Measurements from ENCODE around the gene SCAND1.
A peak's percentile ranks its signal among the peaks of the same experiment; 100 is the strongest.
"Not testable (repeated sequence)": the region's sequence is repeated elsewhere in the genome, so short reads cannot be mapped to it uniquely, and the experiment has no call there.

SCAND1 gene

DNA sequence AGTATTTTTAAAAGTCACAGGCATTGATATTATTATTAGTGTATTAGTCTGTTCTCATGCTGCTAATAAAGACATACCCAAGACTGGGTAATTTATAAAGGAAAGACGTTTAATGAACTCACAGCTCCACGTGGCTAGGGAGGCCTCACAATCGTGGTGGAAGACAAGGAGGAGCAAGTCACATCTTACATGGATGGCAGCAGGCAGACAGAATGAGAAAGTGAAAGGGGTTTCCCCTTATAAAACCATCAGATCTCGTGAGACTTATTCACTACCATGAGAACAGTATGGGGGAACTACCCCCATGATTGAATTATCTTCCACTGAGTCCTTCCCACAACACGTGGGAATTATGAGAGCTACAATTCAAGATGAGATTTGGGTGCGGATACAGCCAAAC is 5.0 kb upstream of the SCAND1 start:
- DNase-seq = not testable (repeated sequence)

DNA sequence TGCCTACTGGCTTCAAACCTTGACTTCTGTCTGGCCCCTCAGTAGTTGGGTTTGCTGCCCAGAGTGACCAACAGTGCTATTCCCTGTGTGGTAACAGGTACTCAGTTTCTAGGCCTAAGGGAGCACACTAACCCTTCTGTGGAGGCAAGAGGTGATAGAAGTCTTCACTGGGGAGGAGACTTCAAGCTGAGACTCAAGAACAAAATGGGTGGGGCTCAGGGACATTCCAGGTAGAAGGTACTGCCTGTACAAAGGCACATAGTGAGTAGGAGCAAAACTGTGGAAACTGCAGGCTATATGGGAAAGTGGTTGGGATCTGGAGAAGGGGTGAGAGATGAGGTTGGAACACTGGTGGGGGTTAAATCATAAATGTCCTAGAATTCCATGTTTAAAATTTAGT is 2.3 kb upstream of the SCAND1 start:
- DNase-seq = no peak

DNA sequence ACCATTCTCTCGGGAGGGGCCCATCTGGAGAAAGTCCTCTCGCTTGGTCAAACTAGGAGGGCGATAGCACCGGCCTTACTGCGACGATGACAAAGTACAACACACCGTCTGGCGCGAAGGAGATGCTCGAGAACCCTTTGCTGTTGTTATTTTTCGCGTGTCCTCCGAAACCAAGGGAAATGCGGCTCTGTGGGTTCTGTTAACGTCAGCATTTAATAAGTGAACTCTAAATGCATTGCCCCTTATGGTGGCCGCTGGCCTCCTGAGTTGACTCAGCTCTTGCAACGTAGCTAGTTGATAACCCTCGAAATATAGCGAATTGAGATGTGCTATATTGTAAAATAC is 577 bp upstream of the SCAND1 start:
- no peak for DNase-seq

DNA sequence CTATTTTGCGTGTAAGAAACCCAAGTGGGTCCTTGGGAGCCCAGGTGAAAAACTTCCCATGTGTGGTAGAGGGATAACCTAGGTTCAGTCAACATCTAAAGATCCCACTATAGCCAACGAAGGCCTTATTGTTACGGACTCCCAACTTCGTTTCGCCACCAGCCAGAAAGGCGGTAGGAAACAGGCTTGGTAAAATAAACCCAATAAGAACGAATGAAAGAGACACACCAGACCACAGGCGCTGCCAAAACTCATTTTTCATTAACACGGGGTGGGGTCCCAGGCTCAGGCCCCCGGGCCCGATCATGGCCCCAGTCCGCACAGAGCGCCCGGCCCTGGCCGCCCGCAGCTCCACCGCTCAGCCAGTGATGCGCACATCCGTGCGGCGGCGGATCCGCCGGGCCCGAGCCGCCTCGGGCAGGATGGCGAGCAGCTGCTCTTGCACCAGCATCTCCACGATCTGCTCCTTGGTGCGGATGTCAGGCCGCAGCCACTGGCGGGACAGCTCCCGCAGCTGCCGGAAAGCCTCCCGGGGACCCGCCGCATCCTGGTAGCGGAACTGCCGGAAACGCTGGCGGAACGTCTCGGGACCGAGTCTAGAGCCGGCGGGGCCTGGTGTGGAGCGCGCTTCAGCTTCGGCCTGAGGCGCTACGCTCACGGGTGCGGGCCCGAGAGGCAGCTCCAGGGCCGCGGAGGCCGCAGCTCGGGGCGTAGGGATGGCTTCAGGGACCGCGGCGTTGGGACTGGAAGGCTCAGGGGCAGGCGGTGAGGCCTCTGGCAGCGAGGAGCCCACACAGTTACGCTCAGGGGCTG is 709 bp downstream of the SCAND1 start:
- DNase-seq = peak in 30 of 56 donors; percentile 20 to 78 (median 46)

DNA sequence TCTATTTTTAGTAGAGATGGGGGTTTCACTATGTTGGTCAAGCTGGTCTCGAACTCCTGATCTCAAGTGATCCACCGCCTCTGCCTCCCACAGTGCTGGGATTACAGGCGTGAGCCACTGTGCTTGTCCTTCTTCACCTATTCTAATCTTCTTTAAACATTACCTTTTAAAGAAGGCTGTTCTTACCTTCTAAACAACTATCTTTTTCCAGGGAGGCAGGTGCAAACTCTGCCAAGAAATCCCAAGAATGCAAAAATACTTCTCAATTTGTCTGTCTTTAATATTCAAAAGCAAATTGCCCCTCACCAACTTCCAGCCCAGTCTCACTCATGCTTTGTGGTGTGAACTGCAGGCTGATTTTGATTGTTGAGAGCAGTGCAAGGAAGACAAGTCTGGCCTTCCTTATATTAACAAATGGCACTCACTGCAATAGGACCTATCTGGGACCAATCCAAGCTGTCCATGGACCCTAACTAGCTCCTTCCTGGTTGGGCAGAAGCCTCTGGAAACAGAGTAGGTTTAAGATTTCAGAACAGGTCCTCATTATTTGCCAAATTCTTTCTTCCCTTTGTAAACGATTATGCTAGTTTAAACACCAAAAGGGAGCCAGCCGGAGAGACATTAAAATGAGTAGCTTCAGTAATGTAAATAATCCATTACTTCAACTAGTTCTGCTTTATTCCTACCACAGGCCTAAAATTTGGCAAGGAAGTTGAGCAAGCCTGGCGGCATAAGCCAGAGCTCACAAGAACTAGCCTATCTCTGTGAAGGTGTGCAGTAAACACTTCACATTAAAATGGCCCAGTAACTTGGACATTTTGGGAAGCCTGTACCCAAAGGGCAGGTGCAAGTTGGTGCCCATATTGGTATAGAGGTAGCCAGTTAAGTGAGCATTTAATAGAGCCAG is 1.6 kb downstream of the SCAND1 start:
- no peak for DNase-seq

DNA sequence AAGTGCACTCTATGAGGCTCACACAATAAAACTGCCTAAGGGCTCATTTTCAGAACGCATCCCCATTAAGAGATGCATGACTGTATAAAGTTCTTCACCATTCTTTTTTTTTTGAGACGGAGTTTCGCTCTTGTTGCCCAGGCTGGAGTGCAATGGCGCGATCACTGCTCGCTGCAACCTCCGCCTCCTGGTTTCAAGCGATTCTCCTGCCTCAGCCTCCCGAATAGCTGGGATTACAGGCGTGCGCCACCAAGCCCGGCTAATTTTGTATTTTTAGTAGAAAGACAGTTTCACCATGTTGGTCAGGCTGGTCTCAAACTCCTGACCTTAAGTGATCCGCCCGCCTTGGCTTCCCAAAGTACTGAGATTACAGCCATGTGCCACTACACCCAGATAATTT is 2.2 kb downstream of the SCAND1 start:
- not testable (repeated sequence) for DNase-seq

DNA sequence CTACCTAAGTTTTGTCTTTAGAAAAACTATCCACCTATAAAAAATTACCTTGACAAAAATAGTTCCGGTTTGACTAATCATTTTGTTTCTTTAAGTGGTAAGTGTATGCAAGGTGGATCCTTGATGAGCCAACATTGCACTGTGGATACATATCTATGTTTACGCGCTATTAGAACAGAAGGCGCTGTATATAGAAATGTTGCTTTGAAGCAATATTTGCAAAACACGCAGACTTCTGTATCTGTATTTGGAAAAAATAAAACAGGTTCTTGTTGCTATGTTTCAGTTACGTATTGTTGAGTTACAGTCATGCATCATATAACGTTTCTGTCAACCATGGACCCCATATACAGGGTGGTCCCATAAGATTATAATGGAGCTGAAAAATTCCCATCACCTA is 4.2 kb downstream of the SCAND1 start:
- DNase-seq = no peak

DNA sequence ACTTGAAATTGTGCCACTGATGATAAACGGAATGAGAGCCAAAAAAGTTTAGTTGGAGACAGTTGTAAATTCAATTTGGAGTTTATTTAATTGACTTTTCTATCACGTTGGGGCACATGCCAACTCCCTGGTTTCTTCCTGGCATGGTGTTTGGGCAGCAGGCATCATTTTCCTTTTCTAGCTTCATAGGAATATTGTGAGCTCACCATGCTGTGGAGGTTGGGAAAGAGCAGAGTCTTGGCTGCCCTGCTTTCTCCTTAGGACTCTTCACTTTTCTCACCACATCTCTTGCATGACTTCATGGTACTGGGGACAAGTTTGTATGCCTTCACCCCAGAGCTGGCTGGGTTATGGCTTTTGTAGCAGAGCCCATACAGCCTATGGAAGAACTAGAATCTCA is 6.4 kb downstream of the SCAND1 start:
- DNase-seq = no peak

DNA sequence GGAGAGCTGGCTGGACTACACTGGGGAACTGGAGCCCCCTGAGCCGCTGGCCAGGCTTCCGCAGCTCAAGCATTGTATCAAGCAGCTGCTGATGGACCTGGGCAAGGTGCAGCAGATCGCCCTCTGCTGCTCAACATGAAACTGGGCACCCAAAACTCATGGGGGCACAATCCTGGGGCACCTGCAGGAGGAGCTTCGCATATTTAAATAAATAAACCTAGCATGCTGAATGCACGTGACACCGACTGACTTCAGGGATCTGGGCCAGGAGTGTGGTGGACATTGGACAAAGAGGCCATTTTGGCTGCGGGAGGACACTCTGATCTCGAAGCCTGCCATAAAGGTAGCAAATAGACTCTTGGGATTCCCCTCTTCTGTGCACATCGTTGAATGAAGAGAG is 6.8 kb downstream of the SCAND1 start:
- no peak for DNase-seq

DNA sequence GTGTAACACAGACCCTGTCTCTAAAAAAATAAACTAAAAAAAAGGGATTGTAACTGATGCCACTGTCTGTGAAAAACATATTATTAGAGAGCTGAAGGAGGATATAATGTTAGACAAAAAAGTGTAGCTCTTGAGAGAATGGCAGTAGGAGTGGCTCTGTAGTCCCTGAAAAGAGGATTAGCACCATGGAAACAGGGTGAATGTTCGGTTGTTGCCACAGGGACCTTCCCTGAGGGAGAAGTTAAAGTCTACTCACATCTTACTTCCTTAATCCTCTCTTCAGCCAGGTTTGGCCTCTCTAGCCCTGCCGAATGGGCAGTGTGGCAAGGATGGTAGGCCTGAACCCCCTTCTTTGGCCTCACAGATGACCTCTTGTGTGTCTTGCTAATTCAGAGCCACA is 12.1 kb downstream of the SCAND1 start:
- peak in 1 of 56 donors; percentile 1 for DNase-seq

DNA sequence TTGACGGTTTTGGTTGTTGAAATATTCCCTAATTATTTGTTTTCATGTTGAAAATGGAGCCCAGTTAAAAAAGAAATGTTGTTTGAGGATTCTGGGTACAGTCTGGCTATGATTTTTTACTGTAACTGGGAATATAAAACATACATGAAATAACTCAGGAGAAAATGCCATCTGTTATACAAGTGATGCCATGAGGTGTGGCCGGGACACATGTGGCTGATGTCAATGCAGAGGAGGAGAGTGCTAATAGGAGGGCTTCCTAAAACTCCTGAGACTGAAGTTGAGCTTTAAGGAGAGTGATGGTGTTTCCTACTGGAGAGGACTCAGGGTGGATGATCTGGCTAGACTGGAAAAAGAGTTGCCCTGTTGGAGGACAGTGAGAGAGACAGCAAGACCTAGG is 12.7 kb downstream of the SCAND1 start:
- DNase-seq = no peak

DNA sequence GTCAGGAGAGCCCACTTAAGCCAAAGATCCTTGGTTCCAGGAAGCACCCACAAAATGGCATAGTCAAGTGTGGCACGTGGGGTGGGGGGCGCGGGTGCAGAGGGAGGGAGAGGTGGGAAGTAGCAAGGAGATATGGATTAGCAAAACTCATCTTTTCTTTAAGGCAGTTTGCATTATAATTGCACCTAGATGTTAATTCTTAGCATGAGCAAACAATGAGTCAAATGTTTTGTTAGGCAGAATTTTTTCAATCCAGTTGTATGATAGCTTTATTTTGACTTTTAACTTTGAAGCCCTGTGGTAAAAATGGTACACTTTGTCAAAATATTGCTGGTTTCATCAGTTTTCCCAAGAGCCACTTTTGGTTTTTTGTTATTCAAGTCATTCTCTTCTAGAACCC is 15.0 kb downstream of the SCAND1 start:
- no peak for DNase-seq

DNA sequence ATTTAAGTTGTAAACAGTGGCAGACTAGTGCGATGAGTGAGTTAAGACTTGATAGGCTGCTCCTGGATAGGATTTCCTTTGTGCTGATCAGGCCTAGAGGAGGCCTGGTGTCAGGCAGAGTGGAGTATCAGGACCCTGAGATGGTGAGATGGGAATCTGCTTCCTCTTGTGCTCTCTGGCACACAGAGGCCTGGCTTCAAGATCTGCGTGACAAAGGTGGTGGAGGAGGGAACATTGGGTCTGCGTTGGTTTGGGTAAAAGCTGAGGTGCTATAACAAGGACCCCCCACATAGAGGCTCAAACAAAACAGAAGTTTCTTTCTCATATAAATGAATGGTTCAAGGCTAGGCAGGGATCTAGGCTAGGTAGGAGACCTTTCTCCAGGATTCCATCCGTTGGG is 20.3 kb downstream of the SCAND1 start:
- no peak for DNase-seq

DNA sequence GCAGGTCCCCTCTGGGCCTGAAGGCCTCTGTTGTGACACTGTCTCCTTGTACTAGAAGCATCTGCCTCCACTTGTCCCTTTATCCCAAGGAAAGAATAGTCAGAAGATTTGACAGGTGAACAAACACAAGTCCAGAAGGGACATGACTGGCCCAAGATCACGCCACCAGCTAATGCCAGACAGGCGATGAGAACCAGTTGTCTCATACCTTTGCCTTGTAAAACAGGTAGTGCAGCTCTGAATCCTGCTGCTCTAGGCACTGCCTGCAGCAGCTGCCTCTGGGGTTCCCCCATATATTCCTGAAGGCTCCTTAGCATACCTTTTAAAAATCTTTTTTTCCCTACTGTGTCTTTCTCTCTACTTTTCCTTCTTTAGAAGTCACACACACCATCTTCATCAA is 25.0 kb downstream of the SCAND1 start:
- DNase-seq = no peak

DNA sequence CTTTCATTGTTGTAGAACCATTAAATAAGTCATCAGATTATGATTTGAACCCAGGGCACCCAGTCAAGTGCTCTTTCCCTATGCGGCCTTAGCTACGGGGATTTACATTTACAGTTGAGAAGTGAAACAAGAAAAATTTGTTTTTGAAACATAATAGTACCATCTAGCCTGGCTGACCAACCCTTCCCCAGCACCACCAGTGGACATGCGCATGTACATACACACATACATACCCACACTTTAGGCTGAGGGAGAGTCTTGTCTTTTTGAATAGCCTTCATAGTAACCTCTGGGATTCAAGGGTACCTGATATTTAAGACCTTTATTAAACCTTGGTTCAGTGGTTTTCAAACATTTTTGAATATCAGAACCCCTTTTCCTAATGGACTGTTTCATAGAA is 33.8 kb downstream of the SCAND1 start:
- DNase-seq = no peak

DNA sequence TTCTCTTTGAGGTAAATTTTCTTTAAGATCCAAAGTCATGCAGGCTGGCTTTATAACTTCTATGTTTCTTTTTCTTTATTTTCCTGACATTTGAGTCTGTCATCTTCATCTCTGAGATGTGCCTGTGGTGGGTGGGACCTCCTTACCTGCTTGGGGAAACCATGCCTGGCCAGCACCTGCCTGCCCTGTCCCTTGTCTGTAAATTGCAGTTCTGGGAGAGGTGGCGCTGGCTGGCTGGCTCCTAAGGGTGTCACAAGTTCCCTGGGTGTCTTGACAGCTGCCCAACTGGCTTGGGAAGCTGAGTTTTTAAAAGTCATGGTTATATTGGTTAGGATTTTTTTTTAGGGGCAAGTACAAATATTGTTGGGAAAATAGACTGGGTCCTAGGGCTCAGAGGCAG is 36.3 kb downstream of the SCAND1 start:
- no peak for DNase-seq

DNA sequence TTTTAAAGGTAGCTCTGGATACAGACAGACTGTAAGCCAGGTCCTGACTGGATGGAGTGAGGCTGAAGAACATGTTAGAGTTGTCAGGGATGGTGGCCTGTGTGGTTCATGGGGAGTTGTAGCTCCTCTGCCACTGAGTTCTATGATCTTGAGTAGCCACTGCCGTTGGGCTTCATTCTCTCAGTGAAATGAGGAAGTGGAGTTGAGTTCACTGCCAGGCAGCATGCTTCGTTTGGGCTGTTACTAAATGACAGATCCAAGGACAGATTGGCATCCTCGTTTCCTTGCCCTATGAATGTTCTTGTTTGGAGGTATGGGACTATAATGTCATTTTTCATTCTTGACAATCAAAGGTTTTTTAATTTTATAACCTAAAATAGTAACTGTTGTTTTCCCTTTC is 37.2 kb downstream of the SCAND1 start:
- no peak for DNase-seq

DNA sequence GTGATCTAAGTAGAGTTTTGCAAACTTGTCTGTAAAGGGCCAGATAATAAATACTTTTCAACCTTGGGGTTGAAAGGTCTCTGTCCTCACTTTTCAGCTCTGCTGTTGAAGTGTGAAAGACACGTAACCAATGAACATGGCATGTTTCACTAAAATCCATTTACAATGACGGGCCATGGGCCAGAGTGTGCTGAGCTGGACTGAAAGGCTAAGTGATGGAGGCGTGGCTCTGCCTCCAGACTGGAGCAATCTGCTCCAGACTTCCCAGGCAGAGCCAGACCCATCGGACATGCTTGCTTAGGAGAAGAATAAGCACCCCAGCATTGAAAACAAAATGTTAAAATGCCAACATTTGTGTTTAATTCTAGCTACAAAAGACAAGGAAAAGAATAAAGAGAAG is 41.4 kb downstream of the SCAND1 start:
- no peak for DNase-seq

DNA sequence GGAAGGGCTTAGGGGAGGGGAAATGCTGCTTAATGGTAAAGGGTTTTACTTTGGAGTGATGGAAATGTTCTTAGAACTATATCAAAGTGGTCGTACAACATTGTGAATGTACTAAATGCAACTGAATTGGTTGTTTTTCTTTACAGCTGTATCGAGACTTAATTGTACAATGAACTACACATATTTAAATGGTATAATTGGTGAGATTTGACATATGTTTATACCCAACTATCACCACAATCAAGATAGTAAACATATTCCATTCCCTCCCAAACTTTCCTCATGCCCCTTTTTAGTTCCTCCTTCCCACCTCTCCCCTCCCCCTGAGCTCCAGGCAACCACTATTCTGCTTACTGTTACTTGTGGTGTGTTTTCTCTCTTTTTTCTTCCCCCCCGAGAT is 44.0 kb downstream of the SCAND1 start:
- no peak for DNase-seq

DNA sequence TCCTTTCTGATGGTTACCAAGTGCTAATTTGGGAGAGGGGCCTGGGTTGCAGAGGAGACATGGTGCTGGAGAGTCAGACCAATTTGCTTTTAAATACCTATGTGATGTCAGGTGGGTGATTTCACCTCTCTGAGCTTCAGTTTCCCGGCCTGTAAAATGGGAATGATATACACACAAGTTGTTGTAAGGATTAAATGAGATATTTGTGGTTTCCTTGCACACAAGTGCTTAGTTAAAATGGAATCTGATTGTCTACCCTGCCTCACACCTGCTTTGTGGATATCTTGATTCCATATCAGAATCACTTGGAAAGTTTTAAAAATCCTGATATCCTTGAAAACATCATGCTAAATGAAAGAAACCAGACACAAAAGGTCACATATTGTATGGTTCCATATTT is 44.5 kb downstream of the SCAND1 start:
- no peak for DNase-seq

DNA sequence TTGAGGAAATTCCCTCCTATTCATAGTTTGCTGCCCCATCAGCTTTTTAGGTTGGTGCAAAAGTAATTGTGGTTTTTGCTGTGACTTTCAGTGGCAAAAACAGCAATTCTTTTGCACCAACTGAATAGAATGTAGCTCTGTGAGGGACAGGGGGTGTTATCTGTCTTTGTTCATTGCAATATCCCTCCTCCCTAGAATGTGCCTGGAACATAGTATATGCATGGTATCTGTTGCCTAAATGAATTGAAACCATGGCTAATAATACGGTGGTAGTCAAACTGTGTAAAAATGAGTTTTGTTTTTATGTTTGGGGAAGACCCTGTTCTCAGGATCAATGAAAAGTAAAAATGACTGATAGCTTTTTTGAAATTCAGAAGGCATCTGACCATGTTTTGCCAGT is 45.1 kb downstream of the SCAND1 start:
- no peak for DNase-seq

DNA sequence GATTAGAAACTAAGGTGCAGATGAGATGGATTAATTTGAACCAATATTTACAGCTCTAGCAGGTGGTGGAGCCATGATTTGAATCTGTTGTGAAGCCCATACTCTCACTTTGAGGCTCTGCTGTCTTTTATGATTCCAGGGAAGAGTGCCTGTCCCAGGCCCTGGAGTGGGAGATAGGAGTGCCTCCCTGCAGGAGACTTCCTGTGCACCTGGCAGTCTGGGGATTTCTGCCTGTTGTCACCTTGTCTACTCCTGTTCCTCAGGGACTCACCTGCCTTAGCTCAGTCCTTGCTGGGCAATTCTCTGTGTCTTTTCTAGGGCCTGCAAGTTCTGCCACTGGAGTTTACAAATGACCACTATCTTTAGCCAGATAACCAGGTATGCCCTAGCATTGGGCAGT is 46.3 kb downstream of the SCAND1 start:
- no peak for DNase-seq

All from amygdala (tissue), 56 donors.